Astrocyte (in vitro differentiated cells and primary cell): ENCODE measurements around the gene SPG11. TPM values are rescaled to one million over a fixed set of nuclear protein-coding genes. Genes with fewer than 3 reads are reported as not detected.

Source experiments
- DNase-seq: peaks from one replicate; pipeline ENCODE4 v3.0.0-alpha.2; 2010; ENCODE audit warnings: low read depth
- FAIRE-seq: peaks from 2 replicates; lab custom pipeline; 2011; peaks lifted over from hg19 to GRCh38; lab: Jason Lieb, UNC
- H2AFZ ChIP-seq: 2 replicates; pipeline ENCODE4 v1.6.0; 2012; ENCODE audit warnings: low read depth, low read length, inconsistent platforms
- H3K27ac ChIP-seq: 2 replicates; pipeline ENCODE4 v1.5.1; 2011; ENCODE audit warnings: low read depth, low read length, inconsistent platforms
- H3K27me3 ChIP-seq: 2 replicates; pipeline ENCODE4 v1.6.0; 2011; ENCODE audit warnings: low read length, inconsistent platforms; ENCODE audit not compliant: insufficient read depth
- H3K36me3 ChIP-seq: 2 replicates; pipeline ENCODE4 v1.5.1; 2011; ENCODE audit warnings: low read length, inconsistent platforms; ENCODE audit not compliant: insufficient read depth
- H3K4me1 ChIP-seq: 2 replicates; pipeline ENCODE4 v1.5.1; 2011; ENCODE audit warnings: low read length, inconsistent platforms; ENCODE audit not compliant: insufficient read depth
- H3K4me2 ChIP-seq: 2 replicates; pipeline ENCODE4 v1.6.0; 2012; ENCODE audit warnings: low read length, inconsistent platforms
- H3K4me3 ChIP-seq: 2 replicates; pipeline ENCODE4 v1.5.1; 2011; ENCODE audit warnings: low read depth, mild to moderate bottlenecking, low read length, inconsistent platforms; ENCODE audit not compliant: insufficient read depth
- H3K79me2 ChIP-seq: 2 replicates; pipeline ENCODE4 v1.6.0; 2012; ENCODE audit warnings: mild to moderate bottlenecking, low read length, inconsistent platforms; ENCODE audit not compliant: insufficient read depth
- H3K9ac ChIP-seq: 2 replicates; pipeline ENCODE4 v1.6.0; 2012; ENCODE audit warnings: mild to moderate bottlenecking, low read length, inconsistent platforms
- H3K9me3 ChIP-seq: 2 replicates; pipeline ENCODE4 v1.5.1; 2012; ENCODE audit warnings: low read depth, mild to moderate bottlenecking, low read length, inconsistent platforms; ENCODE audit not compliant: insufficient read depth
- H4K20me1 ChIP-seq: 2 replicates; pipeline ENCODE4 v1.6.0; 2012; ENCODE audit warnings: low read length, inconsistent platforms; ENCODE audit not compliant: insufficient read depth
- H3K27ac Mint-ChIP-seq: one replicate; pipeline ENCODE4 v1.8.0; 2021; ENCODE audit warnings: mild to moderate bottlenecking, mixed read lengths; ENCODE audit not compliant: unreplicated experiment
- H3K27me3 Mint-ChIP-seq: one replicate; pipeline ENCODE4 v1.8.0; 2021; ENCODE audit warnings: low read depth, mixed read lengths; ENCODE audit not compliant: unreplicated experiment
- H3K36me3 Mint-ChIP-seq: one replicate; pipeline ENCODE4 v1.8.0; 2021; ENCODE audit warnings: low read depth, mixed read lengths; ENCODE audit not compliant: unreplicated experiment
- H3K4me1 Mint-ChIP-seq: one replicate; pipeline ENCODE4 v1.8.0; 2021; ENCODE audit warnings: low read depth, mixed read lengths; ENCODE audit not compliant: unreplicated experiment
- H3K4me3 Mint-ChIP-seq: one replicate; pipeline ENCODE4 v1.8.0; 2021; ENCODE audit warnings: mild to moderate bottlenecking, moderate library complexity, mixed read lengths; ENCODE audit not compliant: unreplicated experiment
- H3K9me3 Mint-ChIP-seq: one replicate; pipeline ENCODE4 v1.8.0; 2021; ENCODE audit warnings: mild to moderate bottlenecking, mixed read lengths; ENCODE audit not compliant: unreplicated experiment
- EZH2 ChIP-seq: IDR thresholded peaks from 2 replicates; pipeline ENCODE4 v1.6.1; 2012; ENCODE audit warnings: mild to moderate bottlenecking, low read length, inconsistent platforms; ENCODE audit not compliant: insufficient read depth
- total RNA-seq: library from RNA; stranded (reverse); gene quantifications from 2 replicates; pipeline ENCODE4 v1.2.1, GENCODE V29; 2021
- TF ChIP-seq, protein P1 (sequence below): IDR thresholded peaks from 2 replicates; pipeline ENCODE4 v1.5.1; 2011; ENCODE audit warnings: low read depth, mild to moderate bottlenecking, inconsistent platforms, low read length, moderate library complexity; ENCODE audit not compliant: insufficient read depth

SPG11 gene
- total RNA-seq, 1 donor from 2014 or later, result 34.4 TPM

DNA sequence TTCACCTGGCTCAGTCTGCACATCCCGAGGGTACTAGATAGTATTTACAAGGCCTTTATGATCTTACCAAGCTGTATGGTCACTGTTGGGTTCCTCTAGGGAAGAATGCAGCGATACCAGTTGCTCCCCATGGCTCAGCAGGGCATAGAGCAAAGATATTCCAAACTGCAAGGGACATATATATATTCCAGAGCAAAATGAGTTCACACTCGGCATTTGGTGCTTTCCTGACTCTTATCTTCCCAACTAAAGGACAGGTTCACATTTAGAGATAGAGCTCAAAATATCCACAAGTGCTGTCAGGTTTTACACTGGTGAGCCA lies 3.5 kb upstream of the SPG11 start:
- H3K27me3 ChIP-seq, result no peaks in the 10 kb centered on the region
- H3K4me1 Mint-ChIP-seq, result peaks cover 4% of the 10 kb centered on the region
- H3K27me3 Mint-ChIP-seq, result peaks cover 19% of the 10 kb centered on the region
- H3K27ac Mint-ChIP-seq, result no peak overlapping the region
- no peaks in the 10 kb centered on the region for H3K36me3 Mint-ChIP-seq
- FAIRE-seq, result no peak
- no peaks in the 10 kb centered on the region for H3K9me3 ChIP-seq
- no peak overlapping the region for H3K4me3 ChIP-seq
- H2AFZ ChIP-seq, result no peak overlapping the region
- H3K79me2 ChIP-seq, result peaks cover 12% of the 10 kb centered on the region
- no peak overlapping the region for H3K4me2 ChIP-seq
- no peak for DNase-seq
- no peaks in the 10 kb centered on the region for H3K9me3 Mint-ChIP-seq
- H4K20me1 ChIP-seq, result no peaks in the 10 kb centered on the region
- no peak overlapping the region for H3K9ac ChIP-seq
- peaks cover 3% of the 10 kb centered on the region for H3K4me1 ChIP-seq
- no peak for TF ChIP-seq EZH2
- TF ChIP-seq, protein P1, sequence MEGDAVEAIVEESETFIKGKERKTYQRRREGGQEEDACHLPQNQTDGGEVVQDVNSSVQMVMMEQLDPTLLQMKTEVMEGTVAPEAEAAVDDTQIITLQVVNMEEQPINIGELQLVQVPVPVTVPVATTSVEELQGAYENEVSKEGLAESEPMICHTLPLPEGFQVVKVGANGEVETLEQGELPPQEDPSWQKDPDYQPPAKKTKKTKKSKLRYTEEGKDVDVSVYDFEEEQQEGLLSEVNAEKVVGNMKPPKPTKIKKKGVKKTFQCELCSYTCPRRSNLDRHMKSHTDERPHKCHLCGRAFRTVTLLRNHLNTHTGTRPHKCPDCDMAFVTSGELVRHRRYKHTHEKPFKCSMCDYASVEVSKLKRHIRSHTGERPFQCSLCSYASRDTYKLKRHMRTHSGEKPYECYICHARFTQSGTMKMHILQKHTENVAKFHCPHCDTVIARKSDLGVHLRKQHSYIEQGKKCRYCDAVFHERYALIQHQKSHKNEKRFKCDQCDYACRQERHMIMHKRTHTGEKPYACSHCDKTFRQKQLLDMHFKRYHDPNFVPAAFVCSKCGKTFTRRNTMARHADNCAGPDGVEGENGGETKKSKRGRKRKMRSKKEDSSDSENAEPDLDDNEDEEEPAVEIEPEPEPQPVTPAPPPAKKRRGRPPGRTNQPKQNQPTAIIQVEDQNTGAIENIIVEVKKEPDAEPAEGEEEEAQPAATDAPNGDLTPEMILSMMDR, result no peak
- no peaks in the 10 kb centered on the region for H3K36me3 ChIP-seq
- no peak overlapping the region for H3K27ac ChIP-seq
- H3K4me3 Mint-ChIP-seq, result no peak overlapping the region

DNA sequence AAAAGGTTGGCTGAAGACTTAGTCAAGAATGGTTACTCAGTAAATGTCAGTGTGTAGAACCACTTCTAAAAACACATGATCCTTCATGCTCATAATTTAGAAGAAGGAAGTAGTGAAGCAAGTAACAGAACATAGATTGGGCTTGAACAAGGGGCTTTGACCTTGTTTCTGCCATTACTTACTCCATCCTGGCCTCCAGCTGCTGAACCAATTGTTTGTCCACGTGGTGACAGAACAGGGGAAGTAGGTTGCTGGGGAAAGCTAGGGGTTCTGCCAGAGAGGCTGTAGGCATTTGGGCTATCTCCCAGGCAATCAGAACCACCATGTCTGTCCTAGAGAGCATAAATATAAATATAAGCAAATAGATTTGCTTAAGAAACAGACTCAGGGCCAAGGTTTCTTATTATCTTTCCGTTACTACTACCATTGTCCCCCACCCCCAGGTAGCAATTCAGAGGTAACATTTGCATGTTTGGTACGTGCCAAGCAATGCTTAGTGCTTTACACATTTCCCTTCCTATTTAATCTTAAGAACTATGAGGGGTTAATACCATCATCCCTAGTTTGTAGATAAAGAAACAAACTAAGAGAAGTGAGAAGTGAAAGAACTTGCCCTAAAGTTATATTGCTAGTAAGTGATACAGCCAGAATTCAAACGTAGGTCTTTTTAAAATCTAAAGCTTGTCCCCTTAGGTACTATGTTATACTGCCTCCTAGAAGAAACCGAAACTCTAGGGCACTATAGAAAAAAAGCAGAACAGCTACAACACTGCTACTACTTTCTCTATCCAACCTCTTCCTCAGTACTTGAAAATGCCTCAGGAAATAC lies 3.0 kb upstream of the SPG11 start:
- H3K4me3 ChIP-seq, result no peak overlapping the region
- H3K9ac ChIP-seq, result no peak overlapping the region
- Mint-ChIP-seq H3K27ac (no peak overlapping the region), H3K27me3 (peaks cover 17% of the 10 kb centered on the region), H3K9me3 (no peaks in the 10 kb centered on the region), H3K36me3 (no peaks in the 10 kb centered on the region), H3K4me1 (peaks cover 7% of the 10 kb centered on the region), H3K4me3 (no peak overlapping the region)
- H4K20me1 ChIP-seq, result no peaks in the 10 kb centered on the region
- H3K27me3 ChIP-seq, result no peaks in the 10 kb centered on the region
- H3K36me3 ChIP-seq, result no peaks in the 10 kb centered on the region
- H3K27ac ChIP-seq, result no peak overlapping the region
- H3K4me1 ChIP-seq, result peaks cover 3% of the 10 kb centered on the region
- H2AFZ ChIP-seq, result no peak overlapping the region
- TF ChIP-seq, protein P1, result no peak
- TF ChIP-seq EZH2, result no peak
- H3K9me3 ChIP-seq, result no peaks in the 10 kb centered on the region
- H3K4me2 ChIP-seq, result no peak overlapping the region
- no peak for FAIRE-seq
- peaks cover 18% of the 10 kb centered on the region for H3K79me2 ChIP-seq
- DNase-seq, result no peak
